ENCODE data around the gene SMYD3.

Gene SMYD3

GRCh38 chr1:246001837-246002230, 505.2 kb downstream of the SMYD3 start:
- no peak for DNase-seq

- DNase-seq: no peak
These were observed 505.8 kb downstream of the SMYD3 start for GRCh38 chr1:246001142-246001836.

GRCh38 chr1:246000638-246001015, 506.5 kb downstream of the SMYD3 start:
- DNase-seq: no peak

- DNase-seq: no peak
These were observed 507.1 kb downstream of the SMYD3 start for GRCh38 chr1:245999697-246000637.

- no peak for DNase-seq
These were observed 509.4 kb downstream of the SMYD3 start for GRCh38 chr1:245997471-245998258.

GRCh38 chr1:245996811-245997210, 510.3 kb downstream of the SMYD3 start:
- no peak for DNase-seq

GRCh38 chr1:245995474-245995873, 511.6 kb downstream of the SMYD3 start:
- DNase-seq: no peak

- no peak for DNase-seq
These were observed 515.8 kb downstream of the SMYD3 start for GRCh38 chr1:245991266-245991665.

GRCh38 chr1:245990315-245991022, 516.6 kb downstream of the SMYD3 start:
- no peak for DNase-seq

- no peak for DNase-seq
These were observed 518.5 kb downstream of the SMYD3 start for GRCh38 chr1:245988393-245989078.

GRCh38 chr1:245987997-245988392, 519.1 kb downstream of the SMYD3 start:
- DNase-seq: no peak

GRCh38 chr1:245987577-245987976, 519.5 kb downstream of the SMYD3 start:
- DNase-seq: no peak

- no peak for DNase-seq
These were observed 519.9 kb downstream of the SMYD3 start for GRCh38 chr1:245987219-245987545.

- DNase-seq: no peak
These were observed 520.5 kb downstream of the SMYD3 start for GRCh38 chr1:245986404-245987218.

- no peak for DNase-seq
These were observed 522.5 kb downstream of the SMYD3 start for GRCh38 chr1:245984390-245985155.

- no peak for DNase-seq
These were observed 523.6 kb downstream of the SMYD3 start for GRCh38 chr1:245983294-245983967.

GRCh38 chr1:245979589-245979988, 527.5 kb downstream of the SMYD3 start:
- DNase-seq: no peak

GRCh38 chr1:245978915-245979314, 528.2 kb downstream of the SMYD3 start:
- DNase-seq: no peak

- no peak for DNase-seq
These were observed 534.6 kb downstream of the SMYD3 start for GRCh38 chr1:245972476-245972875.

GRCh38 chr1:245971711-245972085, 535.4 kb downstream of the SMYD3 start:
- no peak for DNase-seq

Data from retina (tissue), 1 donor.